Mesothelial cell of epicardium (in vitro differentiated cells): ENCODE results near the gene DLGAP1. TPM values are rescaled to one million over a fixed set of nuclear protein-coding genes. Genes with fewer than 3 reads are reported as not detected.
A peak's percentile ranks its signal among the peaks of the same experiment; 100 is the strongest.

Experiments used
- DNase-seq, 2 experiments: peaks; one replicate each; pipeline ENCODE4 v3.0.0; 2021; ENCODE audit warnings: low spot score in 2 of 2; ENCODE audit not compliant: unreplicated experiment in 2 of 2
- H3K27ac Mint-ChIP-seq: 2 replicates; pipeline ENCODE4 v1.8.0; 2021; ENCODE audit warnings: mixed read lengths
- H3K27me3 Mint-ChIP-seq: 2 replicates; pipeline ENCODE4 v1.8.0; 2021; ENCODE audit warnings: low read depth, mixed read lengths
- H3K36me3 Mint-ChIP-seq: 2 replicates; pipeline ENCODE4 v1.8.0; 2021; ENCODE audit warnings: mixed read lengths
- H3K4me1 Mint-ChIP-seq: 2 replicates; pipeline ENCODE4 v1.8.0; 2021; ENCODE audit warnings: mixed read lengths
- H3K4me3 Mint-ChIP-seq: 2 replicates; pipeline ENCODE4 v1.8.0; 2021; ENCODE audit warnings: mild to moderate bottlenecking, moderate library complexity, mixed read lengths
- H3K9me3 Mint-ChIP-seq: 2 replicates; pipeline ENCODE4 v1.8.0; 2021; ENCODE audit warnings: mixed read lengths
- CTCF ChIP-seq: fragments of 200-600 bp; sonication (generic); IDR thresholded peaks from one replicate; pipeline ENCODE4 v1.5.0; 2021; ENCODE audit warnings: antibody characterized with exemption; ENCODE audit not compliant: unreplicated experiment
- total RNA-seq: library from RNA; stranded (reverse); gene quantifications from 3 replicates; pipeline ENCODE4 v1.2.1, GENCODE V29; 2021

Gene DLGAP1
- total RNA-seq, 1 donor from 2014 or later: 4.6 TPM

- peak overlapping the region; percentile 95 for H3K27ac Mint-ChIP-seq
- DNase-seq: no peak
- H3K27me3 Mint-ChIP-seq: no peaks in the 10 kb centered on the region
- TF ChIP-seq CTCF: no peak
- no peaks in the 10 kb centered on the region for H3K36me3 Mint-ChIP-seq
- H3K9me3 Mint-ChIP-seq: peaks cover 5% of the 10 kb centered on the region
- peaks cover 47% of the 10 kb centered on the region for H3K4me1 Mint-ChIP-seq
- H3K4me3 Mint-ChIP-seq: no peak overlapping the region
These were observed 913.3 kb downstream of the DLGAP1 start for GRCh38 chr18:3541549-3542386.

- peak overlapping the region; percentile 95 for H3K27ac Mint-ChIP-seq
- peaks cover 5% of the 10 kb centered on the region for H3K9me3 Mint-ChIP-seq
- peaks cover 47% of the 10 kb centered on the region for H3K4me1 Mint-ChIP-seq
- TF ChIP-seq CTCF: no peak
- H3K4me3 Mint-ChIP-seq: no peak overlapping the region
- no peak for DNase-seq
- H3K36me3 Mint-ChIP-seq: no peaks in the 10 kb centered on the region
- H3K27me3 Mint-ChIP-seq: no peaks in the 10 kb centered on the region
These were observed 914.1 kb downstream of the DLGAP1 start for GRCh38 chr18:3540805-3541548.

- peak overlapping the region; percentile 62 for H3K27ac Mint-ChIP-seq
- no peaks in the 10 kb centered on the region for H3K36me3 Mint-ChIP-seq
- TF ChIP-seq CTCF: no peak
- H3K4me3 Mint-ChIP-seq: no peak overlapping the region
- DNase-seq: no peak
- H3K9me3 Mint-ChIP-seq: peaks cover 5% of the 10 kb centered on the region
- H3K27me3 Mint-ChIP-seq: no peaks in the 10 kb centered on the region
- peaks cover 47% of the 10 kb centered on the region for H3K4me1 Mint-ChIP-seq
These were observed 916.0 kb downstream of the DLGAP1 start for GRCh38 chr18:3538954-3539617.

- no peak for TF ChIP-seq CTCF
- Mint-ChIP-seq H3K9me3 (peaks cover 8% of the 10 kb centered on the region), H3K4me1 (peaks cover 44% of the 10 kb centered on the region), H3K36me3 (peaks cover 3% of the 10 kb centered on the region), H3K4me3 (no peak overlapping the region), H3K27ac (peak overlapping the region; percentile 62), H3K27me3 (no peaks in the 10 kb centered on the region)
- DNase-seq: no peak
These were observed 916.7 kb downstream of the DLGAP1 start for GRCh38 chr18:3538456-3538855.

- Mint-ChIP-seq H3K9me3 (peaks cover 4% of the 10 kb centered on the region), H3K4me3 (no peak overlapping the region), H3K36me3 (peaks cover 3% of the 10 kb centered on the region), H3K4me1 (peaks cover 45% of the 10 kb centered on the region), H3K27me3 (no peaks in the 10 kb centered on the region), H3K27ac (peak overlapping the region; percentile 89)
- TF ChIP-seq CTCF: no peak
- DNase-seq: no peak
These were observed 924.3 kb downstream of the DLGAP1 start for GRCh38 chr18:3530807-3531206.
